SU-DHL-6 (cell line): Measurements from ENCODE around the gene FAM83D.

Experiments used
- EZH2phosphoT487 ChIP-seq: fragments of 200-600 bp; sonication (generic), shearing (Covaris generic); conservative IDR thresholded peaks from 2 replicates; pipeline ENCODE4 v1.6.1; 2018; ENCODE audit warnings: mild to moderate bottlenecking, antibody characterized with exemption, low read length, moderate library complexity, mixed read lengths
- TF ChIP-seq, protein P1 (sequence below): fragments of 200-600 bp; sonication (generic); IDR thresholded peaks from one replicate; pipeline ENCODE4 v1.5.1; 2017; ENCODE audit warnings: antibody characterized with exemption, mild to moderate bottlenecking, low read length, moderate library complexity; ENCODE audit not compliant: insufficient read depth, poor library complexity, severe bottlenecking

DNA sequence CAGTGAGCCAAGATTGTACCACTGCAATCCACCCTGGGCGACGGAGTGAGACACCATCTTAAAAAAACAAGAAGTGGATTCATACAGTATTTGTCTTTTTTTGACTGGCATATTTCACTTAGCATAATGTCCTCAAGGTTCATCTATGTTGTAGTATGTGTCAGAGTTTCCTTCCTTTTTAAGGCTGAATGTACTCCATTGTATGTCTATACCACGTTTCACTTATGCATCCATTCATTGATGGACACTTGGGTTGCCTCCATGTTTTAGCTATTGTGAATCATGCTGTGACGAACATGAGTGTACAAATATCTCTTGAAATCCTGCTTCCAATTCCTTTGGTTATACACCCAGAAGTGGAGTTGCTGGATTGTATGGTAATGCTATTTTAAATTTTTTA lies 28.9 kb upstream of the FAM83D start:
- TF ChIP-seq EZH2phosphoT487: no peak
- TF ChIP-seq, protein P1, sequence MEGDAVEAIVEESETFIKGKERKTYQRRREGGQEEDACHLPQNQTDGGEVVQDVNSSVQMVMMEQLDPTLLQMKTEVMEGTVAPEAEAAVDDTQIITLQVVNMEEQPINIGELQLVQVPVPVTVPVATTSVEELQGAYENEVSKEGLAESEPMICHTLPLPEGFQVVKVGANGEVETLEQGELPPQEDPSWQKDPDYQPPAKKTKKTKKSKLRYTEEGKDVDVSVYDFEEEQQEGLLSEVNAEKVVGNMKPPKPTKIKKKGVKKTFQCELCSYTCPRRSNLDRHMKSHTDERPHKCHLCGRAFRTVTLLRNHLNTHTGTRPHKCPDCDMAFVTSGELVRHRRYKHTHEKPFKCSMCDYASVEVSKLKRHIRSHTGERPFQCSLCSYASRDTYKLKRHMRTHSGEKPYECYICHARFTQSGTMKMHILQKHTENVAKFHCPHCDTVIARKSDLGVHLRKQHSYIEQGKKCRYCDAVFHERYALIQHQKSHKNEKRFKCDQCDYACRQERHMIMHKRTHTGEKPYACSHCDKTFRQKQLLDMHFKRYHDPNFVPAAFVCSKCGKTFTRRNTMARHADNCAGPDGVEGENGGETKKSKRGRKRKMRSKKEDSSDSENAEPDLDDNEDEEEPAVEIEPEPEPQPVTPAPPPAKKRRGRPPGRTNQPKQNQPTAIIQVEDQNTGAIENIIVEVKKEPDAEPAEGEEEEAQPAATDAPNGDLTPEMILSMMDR: no peak
